ENCODE measurements around the gene CARNS1.
A peak's percentile ranks its signal among the peaks of the same experiment; 100 is the strongest.

The CARNS1 gene

DNA sequence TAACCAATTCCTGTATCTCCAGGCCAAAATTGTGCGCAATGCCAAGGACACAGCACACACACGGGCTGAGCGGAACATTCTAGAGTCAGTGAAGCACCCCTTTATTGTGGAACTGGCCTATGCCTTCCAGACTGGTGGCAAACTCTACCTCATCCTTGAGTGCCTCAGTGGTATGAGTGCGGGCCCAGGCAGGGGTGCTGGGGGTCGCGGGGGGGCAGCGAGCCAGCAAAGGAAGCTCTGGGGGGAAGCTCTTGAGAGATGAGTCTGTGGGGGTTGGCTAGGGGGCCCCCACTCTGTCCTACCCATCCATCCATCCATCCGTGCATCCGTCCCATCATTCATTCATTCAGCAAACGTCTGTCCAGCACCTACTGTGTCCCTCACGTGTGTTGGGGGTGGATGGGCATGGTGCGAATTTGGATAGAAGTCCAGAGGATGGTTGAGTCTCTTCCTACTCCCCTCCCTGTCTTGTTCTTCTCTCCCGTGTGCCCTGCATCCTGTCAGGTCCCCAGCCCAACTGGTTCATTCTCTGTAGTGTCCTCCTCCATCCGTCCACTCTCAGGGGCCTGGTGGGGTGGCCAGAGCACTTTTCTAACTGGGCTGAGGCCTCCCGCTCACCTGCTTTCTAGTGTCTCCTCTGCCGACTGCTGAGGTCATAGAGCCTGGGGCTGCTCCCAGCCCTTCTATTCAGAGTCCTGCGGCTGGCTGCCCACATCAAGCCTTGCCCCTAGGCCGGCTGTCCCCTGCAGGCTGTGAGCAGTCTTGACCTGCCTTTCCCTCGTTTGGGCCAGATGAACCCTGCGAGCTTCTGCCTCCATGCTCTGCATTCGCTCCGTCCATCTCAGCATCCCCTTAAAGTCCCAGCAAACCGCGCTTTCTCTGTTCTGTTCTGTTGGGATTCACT, 16.1 kb downstream of the CARNS1 start:
- no peak for DNase-seq (ENCODE audit: low read depth)
- TF ChIP-seq, protein P1, sequence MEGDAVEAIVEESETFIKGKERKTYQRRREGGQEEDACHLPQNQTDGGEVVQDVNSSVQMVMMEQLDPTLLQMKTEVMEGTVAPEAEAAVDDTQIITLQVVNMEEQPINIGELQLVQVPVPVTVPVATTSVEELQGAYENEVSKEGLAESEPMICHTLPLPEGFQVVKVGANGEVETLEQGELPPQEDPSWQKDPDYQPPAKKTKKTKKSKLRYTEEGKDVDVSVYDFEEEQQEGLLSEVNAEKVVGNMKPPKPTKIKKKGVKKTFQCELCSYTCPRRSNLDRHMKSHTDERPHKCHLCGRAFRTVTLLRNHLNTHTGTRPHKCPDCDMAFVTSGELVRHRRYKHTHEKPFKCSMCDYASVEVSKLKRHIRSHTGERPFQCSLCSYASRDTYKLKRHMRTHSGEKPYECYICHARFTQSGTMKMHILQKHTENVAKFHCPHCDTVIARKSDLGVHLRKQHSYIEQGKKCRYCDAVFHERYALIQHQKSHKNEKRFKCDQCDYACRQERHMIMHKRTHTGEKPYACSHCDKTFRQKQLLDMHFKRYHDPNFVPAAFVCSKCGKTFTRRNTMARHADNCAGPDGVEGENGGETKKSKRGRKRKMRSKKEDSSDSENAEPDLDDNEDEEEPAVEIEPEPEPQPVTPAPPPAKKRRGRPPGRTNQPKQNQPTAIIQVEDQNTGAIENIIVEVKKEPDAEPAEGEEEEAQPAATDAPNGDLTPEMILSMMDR (IDR thresholded peaks at IDR 0.05; ENCODE audit: insufficient read depth, low read depth, low read length, missing control alignments) = no peak
- no peak overlapping the region for H3K4me3 ChIP-seq (ENCODE audit: low read depth, low read length)

DNA sequence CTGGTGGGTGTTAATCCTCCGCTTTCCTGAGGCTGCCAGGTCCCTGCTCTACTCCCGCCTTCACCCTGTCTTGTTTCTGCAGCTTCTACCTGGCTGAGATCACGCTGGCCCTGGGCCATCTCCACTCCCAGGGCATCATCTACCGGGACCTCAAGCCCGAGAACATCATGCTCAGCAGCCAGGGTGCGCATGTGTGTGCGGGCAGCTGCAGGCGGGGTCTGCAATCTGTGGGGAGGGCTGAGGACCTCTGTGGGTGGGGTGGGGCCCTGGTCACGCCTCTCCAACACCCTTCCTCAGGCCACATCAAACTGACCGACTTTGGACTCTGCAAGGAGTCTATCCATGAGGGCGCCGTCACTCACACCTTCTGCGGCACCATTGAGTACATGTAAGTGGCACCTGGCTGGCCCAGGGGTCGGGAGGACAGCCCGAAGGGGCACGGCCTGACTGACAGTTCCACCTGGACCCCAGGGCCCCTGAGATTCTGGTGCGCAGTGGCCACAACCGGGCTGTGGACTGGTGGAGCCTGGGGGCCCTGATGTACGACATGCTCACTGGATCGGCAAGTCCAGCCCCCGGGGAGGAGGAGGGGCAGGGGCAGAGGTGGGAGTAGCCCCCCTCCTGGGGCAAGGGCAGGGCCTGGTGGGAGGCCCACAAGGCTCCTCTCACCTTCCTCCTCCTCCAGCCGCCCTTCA, 17.3 kb downstream of the CARNS1 start:
- no peak overlapping the region for H3K4me3 ChIP-seq (ENCODE audit: low read depth, low read length)
- no peak for DNase-seq (ENCODE audit: low read depth)
- TF ChIP-seq, protein P1 (IDR thresholded peaks at IDR 0.05; ENCODE audit: insufficient read depth, low read depth, low read length, missing control alignments) = no peak

DNA sequence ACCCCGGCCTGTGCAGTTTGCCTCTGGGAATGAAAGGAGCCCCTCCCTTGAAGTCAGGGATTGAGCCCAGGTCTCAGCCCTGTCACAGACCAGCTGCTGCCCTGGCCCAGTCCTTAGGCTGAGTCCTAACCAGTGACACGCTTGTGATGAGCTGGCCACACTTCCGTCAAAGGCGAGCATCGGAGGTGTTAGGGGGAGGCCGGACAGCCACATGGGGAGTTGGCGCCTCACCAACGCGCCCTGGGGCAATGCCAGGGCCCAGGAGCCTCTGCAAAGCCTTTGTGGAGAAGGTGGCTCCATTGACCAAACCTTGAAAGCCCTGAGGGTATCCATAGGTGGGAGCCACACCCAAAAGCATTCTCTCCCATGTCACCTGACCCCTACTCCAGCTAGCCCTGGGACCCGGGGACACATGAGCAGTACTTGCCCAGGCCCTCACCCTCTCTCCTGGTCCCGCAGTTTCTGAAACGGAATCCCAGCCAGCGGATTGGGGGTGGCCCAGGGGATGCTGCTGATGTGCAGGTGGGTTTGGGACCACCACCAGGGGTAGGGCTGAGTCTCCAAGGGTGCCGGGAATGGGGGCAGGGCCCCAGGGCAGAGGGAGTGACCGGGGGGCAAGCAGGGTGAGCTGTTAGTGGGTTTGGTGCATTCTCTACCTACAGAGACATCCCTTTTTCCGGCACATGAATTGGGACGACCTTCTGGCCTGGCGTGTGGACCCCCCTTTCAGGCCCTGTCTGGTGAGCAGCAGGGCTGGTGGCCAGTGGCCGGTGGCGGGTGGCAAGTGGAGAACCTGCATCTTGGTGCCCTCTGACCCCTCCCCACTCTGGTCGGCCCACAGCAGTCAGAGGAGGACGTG, 18.3 kb downstream of the CARNS1 start:
- no peak overlapping the region; the same call in 1 of the 2 replicates for H3K4me3 ChIP-seq (ENCODE audit: low read depth, low read length)
- TF ChIP-seq, protein P1 (IDR thresholded peaks at IDR 0.05; ENCODE audit: insufficient read depth, low read depth, low read length, missing control alignments) = no peak
- DNase-seq (ENCODE audit: low read depth) = peak; percentile 37

DNA sequence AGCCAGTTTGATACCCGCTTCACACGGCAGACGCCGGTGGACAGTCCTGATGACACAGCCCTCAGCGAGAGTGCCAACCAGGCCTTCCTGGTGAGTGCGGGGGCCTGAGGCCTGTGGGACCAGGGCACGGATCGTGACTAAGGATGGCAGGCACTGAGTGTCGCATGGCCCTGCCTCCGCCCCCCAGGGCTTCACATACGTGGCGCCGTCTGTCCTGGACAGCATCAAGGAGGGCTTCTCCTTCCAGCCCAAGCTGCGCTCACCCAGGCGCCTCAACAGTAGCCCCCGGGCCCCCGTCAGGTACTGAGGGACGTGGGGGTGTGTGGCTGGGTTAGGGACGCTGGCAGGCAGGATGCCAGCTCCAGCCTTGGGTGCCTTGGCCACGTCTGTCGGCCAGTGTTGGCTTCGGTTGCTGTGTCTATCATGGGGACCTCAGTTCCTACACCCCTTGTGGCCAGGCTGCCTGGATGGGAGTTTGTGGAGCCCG, 19.0 kb downstream of the CARNS1 start:
- H3K4me3 ChIP-seq (ENCODE audit: low read depth, low read length) = peak overlapping the region; percentile 88
- peak; percentile 46 for DNase-seq (ENCODE audit: low read depth)
- TF ChIP-seq, protein P1 (IDR thresholded peaks at IDR 0.05; ENCODE audit: insufficient read depth, low read depth, low read length, missing control alignments) = no peak

- TF ChIP-seq, protein P1 (IDR thresholded peaks at IDR 0.05; ENCODE audit: insufficient read depth, low read depth, low read length, missing control alignments) = no peak
- peak overlapping the region; percentile 88 for H3K4me3 ChIP-seq (ENCODE audit: low read depth, low read length)
- DNase-seq (ENCODE audit: low read depth) = peak; percentile 15
Measured at GRCh38 chr11:67435031-67435726, 19.7 kb downstream of the CARNS1 start.
